ENCODE results near the gene AMER3.

The AMER3 gene

GRCh38 chr2:130778781-130779180 lies 23.4 kb downstream of the AMER3 start:
- no peak for DNase-seq (ENCODE audit: low read depth in 2 of 2)

GRCh38 chr2:130785466-130786055 lies 30.2 kb downstream of the AMER3 start:
- no peak for DNase-seq (ENCODE audit: low read depth in 2 of 2)

- DNase-seq (ENCODE audit: low read depth in 2 of 2): no peak
These were observed 30.7 kb downstream of the AMER3 start for GRCh38 chr2:130786076-130786475.

GRCh38 chr2:130787841-130788240 lies 32.5 kb downstream of the AMER3 start:
- DNase-seq (ENCODE audit: low read depth in 2 of 2): no peak

- no peak for DNase-seq (ENCODE audit: low read depth in 2 of 2)
These were observed 35.0 kb downstream of the AMER3 start for GRCh38 chr2:130790312-130790711.

- DNase-seq (ENCODE audit: low read depth in 2 of 2): no peak
These were observed 35.7 kb downstream of the AMER3 start for GRCh38 chr2:130790804-130791616.

- no peak for DNase-seq (ENCODE audit: low read depth in 2 of 2)
These were observed 36.2 kb downstream of the AMER3 start for GRCh38 chr2:130791617-130791939.

- DNase-seq (ENCODE audit: low read depth in 2 of 2): no peak
These were observed 40.1 kb downstream of the AMER3 start for GRCh38 chr2:130795431-130795830.

GRCh38 chr2:130796290-130796689 lies 41.0 kb downstream of the AMER3 start:
- DNase-seq (ENCODE audit: low read depth in 2 of 2): peak; percentile 17 to 39

GRCh38 chr2:130797493-130798435 lies 42.4 kb downstream of the AMER3 start:
- peak; percentile 85 to 90 for DNase-seq (ENCODE audit: low read depth in 2 of 2)

GRCh38 chr2:130798472-130799218 lies 43.3 kb downstream of the AMER3 start:
- DNase-seq (ENCODE audit: low read depth in 2 of 2): no peak

- no peak for DNase-seq (ENCODE audit: low read depth in 2 of 2)
These were observed 44.0 kb downstream of the AMER3 start for GRCh38 chr2:130799295-130799694.

- no peak for DNase-seq (ENCODE audit: low read depth in 2 of 2)
These were observed 50.3 kb downstream of the AMER3 start for GRCh38 chr2:130805613-130806012.

GRCh38 chr2:130806370-130806769 lies 51.0 kb downstream of the AMER3 start:
- DNase-seq (ENCODE audit: low read depth in 2 of 2): no peak

GRCh38 chr2:130807659-130808385 lies 52.5 kb downstream of the AMER3 start:
- DNase-seq (ENCODE audit: low read depth in 2 of 2): no peak

- no peak for DNase-seq (ENCODE audit: low read depth in 2 of 2)
These were observed 53.3 kb downstream of the AMER3 start for GRCh38 chr2:130808482-130809268.

GRCh38 chr2:130810490-130810889 lies 55.1 kb downstream of the AMER3 start:
- no peak for DNase-seq (ENCODE audit: low read depth in 2 of 2)

- DNase-seq (ENCODE audit: low read depth in 2 of 2): no peak
These were observed 58.4 kb downstream of the AMER3 start for GRCh38 chr2:130813722-130814121.

GRCh38 chr2:130814931-130815680 lies 59.8 kb downstream of the AMER3 start:
- no peak for DNase-seq (ENCODE audit: low read depth in 2 of 2)
